ENCODE measurements around the gene ZHX3.
"Not testable (repeated sequence)": the region's sequence is repeated elsewhere in the genome, so short reads cannot be mapped to it uniquely, and the experiment has no call there.

The ZHX3 gene

DNA sequence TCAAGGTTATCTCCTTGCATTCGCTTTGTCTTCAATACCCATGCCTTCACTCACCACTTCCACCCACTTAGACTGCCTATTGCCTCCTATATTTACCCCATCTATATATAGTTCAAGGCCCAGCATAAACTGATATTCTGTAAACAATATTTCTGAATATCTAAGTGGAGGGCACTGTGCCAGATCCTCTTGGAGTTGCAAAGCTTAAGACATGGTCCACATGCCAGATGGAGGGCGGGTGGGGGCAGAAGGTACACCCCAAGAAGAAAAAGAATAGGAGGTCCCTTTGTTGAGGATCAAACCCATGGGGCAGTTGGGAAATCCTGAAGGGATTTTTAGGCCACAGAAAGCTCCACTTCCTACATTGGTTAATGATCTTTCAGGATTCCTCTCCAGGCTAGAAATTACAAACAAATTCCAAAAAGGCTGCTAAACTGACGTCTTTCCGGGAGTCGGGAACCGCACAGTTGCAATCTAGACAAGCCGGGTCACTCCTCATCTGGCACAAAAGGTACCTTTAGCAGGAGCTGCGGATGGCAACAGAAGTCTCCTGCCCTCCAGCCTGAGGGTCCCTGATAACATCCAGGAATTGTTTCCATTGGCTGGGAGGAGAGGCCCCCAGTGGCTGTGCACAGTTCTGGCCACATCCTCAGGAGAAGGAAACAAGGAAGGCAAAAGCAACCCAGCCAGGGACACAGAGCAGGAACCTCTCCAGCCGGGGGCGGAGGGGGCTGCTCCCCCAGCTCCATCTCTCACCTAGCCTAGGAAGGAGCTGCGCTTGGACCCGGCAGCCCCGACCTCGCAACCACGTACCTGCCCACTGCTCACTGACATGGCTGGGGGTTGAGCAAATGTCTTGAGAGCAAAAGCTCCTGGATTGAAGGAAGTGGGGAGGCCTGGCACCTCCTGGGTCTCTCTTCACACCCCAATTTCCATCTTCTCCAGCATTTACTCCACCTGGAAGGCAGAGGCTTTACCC lies 17.2 kb upstream of the ZHX3 start:
- DNase-seq (ENCODE audit: low read depth, low spot score), result no peak

GRCh38 chr20:41334036-41334435 lies 16.5 kb upstream of the ZHX3 start:
- no peak for DNase-seq (ENCODE audit: low read depth, low spot score)

GRCh38 chr20:41331731-41332130 lies 14.2 kb upstream of the ZHX3 start:
- DNase-seq (ENCODE audit: low read depth, low spot score), result no peak

DNA sequence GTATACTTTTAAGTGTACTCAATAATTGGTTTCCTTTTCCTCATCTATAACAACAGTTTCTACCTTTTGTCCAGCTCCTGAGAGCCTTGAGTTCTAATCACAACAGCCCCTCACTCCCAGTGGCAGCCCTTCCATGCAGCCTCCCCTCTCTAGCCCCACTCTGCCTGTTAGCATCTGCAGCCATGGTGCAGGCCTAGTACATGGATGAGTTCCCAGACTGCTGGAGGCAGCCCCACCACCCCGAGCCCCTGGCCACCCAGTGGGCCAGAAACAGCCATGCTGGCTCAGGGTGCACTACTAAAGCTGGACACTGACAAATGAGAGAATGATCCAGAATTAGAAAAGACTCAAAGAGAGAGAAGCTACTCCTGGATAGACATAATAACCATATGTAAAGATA lies 13.4 kb upstream of the ZHX3 start:
- DNase-seq (ENCODE audit: low read depth, low spot score), result no peak

- no peak for DNase-seq (ENCODE audit: low read depth, low spot score)
These were observed 12.8 kb upstream of the ZHX3 start for GRCh38 chr20:41330343-41330720.

GRCh38 chr20:41329435-41330342 lies 12.2 kb upstream of the ZHX3 start:
- DNase-seq (ENCODE audit: low read depth, low spot score), result no peak

- DNase-seq (ENCODE audit: low read depth, low spot score), result no peak
These were observed 9.6 kb upstream of the ZHX3 start for GRCh38 chr20:41327178-41327577.

GRCh38 chr20:41320976-41321375 lies 3.4 kb upstream of the ZHX3 start:
- DNase-seq (ENCODE audit: low read depth, low spot score), result no peak

- no peak for DNase-seq (ENCODE audit: low read depth, low spot score)
These were observed 2.9 kb upstream of the ZHX3 start for GRCh38 chr20:41320441-41320840.

- no peak for DNase-seq (ENCODE audit: low read depth, low spot score)
These were observed 729 bp upstream of the ZHX3 start for GRCh38 chr20:41318271-41318649.

- peak; percentile 44 for DNase-seq (ENCODE audit: low read depth, low spot score)
These were observed 657 bp downstream of the ZHX3 start for GRCh38 chr20:41316602-41317545.

- DNase-seq (ENCODE audit: low read depth, low spot score), result no peak
These were observed 1.5 kb downstream of the ZHX3 start for GRCh38 chr20:41316051-41316450.

DNA sequence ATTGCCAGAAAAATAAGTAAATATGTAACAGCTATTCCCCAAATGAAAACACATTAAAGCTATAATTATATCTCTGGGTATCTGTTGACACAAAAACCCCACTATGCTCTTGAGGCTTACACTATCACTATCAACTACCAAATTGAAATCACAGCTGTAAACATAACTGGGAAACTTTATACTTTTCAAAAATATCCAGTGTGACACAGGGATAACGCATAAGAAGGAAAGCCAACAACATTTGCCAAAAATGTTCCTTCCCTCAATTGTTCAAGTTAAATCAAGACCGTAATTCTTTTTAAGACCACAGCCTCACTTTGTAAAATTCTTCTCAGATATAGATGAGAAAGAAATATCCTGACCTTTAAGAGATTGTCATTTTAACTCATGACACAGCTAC lies 3.1 kb downstream of the ZHX3 start:
- DNase-seq (ENCODE audit: low read depth, low spot score), result no peak

GRCh38 chr20:41312009-41312408 lies 5.5 kb downstream of the ZHX3 start:
- DNase-seq (ENCODE audit: low read depth, low spot score), result not testable (repeated sequence)

DNA sequence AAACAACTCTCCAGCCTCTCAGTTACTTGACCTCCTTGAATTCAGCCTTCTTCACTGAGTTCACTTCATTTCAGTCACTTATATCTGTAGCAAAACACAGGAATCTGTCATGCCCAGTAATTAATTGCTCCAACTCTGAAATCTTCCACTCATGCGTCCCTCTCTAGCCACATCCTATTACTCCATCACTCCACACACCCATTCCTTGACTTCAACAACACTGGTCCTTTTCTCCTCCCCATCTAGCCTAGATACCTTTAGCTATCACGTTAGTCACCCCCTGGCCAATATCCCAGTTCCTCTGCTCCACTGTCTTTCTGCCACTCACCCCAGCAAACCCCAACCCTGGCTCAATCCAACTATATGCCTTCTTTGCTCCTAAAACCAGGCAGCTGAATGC lies 7.7 kb downstream of the ZHX3 start:
- no peak for DNase-seq (ENCODE audit: low read depth, low spot score)

DNA sequence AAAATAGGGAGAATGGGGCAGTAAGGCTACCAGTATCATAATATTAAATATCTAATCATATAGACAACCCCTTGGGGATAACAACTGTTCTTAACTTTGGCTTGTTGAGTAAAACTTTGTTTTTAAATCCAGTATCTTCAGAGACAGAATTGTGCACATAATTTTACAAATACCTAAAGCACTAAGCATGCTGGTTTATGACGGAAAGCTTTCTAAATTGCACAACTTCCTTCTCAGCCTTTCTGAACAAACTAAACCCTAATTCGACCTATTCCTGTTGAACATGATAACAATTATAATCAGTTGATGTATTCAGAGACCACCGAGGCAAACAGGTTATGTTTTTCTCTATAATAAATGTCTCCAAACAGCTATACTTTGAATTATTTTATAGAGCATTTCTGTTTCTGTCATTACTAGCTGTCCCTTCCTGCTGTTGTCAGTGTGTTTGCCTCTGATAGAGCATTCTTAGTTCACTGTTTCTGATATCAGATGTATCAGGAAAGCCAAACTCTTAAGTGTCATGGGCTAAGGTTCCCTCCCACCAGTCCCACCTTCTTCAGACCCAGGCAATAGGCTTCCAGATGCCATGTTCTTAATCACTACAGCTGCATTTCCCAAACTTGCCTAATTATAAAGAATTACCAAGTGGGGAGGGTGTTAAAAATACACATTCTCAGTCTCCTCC lies 8.7 kb downstream of the ZHX3 start:
- DNase-seq (ENCODE audit: low read depth, low spot score), result no peak

DNA sequence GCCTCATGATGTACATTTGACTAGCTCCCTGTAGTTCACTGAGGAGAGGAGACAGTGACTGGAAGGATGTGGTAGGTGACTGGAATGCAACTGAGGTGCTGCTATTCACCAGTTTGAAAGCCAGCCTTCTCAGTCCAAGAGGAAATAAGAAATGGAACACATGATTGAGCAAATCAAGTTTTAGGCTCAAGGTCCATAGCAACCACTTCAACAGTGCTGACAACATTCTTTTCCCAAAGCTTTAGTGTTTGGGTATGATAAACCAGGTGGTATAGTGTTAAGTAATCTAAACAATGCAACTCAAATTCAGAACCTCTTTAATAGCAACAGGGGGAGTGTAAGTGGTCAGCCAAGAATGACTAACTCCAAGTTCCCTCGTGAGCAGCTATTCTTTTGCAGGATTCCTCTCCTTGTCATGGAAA lies 9.2 kb downstream of the ZHX3 start:
- DNase-seq (ENCODE audit: low read depth, low spot score), result no peak

- no peak for DNase-seq (ENCODE audit: low read depth, low spot score)
These were observed 10.5 kb downstream of the ZHX3 start for GRCh38 chr20:41307021-41307420.

- DNase-seq (ENCODE audit: low read depth, low spot score), result no peak
These were observed 11.3 kb downstream of the ZHX3 start for GRCh38 chr20:41306061-41306727.

GRCh38 chr20:41304424-41305079 lies 13.0 kb downstream of the ZHX3 start:
- DNase-seq (ENCODE audit: low read depth, low spot score), result no peak
